Jurkat, Clone E6-1 (cell line): Measurements from ENCODE around the gene WDR73.
A peak's percentile ranks its signal among the peaks of the same experiment; 100 is the strongest.

ENCODE experiments used
- DNase-seq: peaks from one replicate; pipeline ENCODE4 v3.0.0-alpha.2; 2011; ENCODE audit warnings: low read depth, low spot score
- H3K4me3 ChIP-seq: 2 replicates; pipeline ENCODE4 v1.5.1; 2011; ENCODE audit warnings: mild to moderate bottlenecking, low read length, control low read depth, moderate library complexity

Gene WDR73

GRCh38 chr15:84625123-84625522, 29.0 kb downstream of the WDR73 start:
- no peak for DNase-seq
- no peak overlapping the region for H3K4me3 ChIP-seq

GRCh38 chr15:84624359-84624758, 29.7 kb downstream of the WDR73 start:
- H3K4me3 ChIP-seq = no peak overlapping the region

GRCh38 chr15:84621358-84621979, 32.6 kb downstream of the WDR73 start:
- DNase-seq = no peak
- no peak overlapping the region for H3K4me3 ChIP-seq

More at GRCh38 chr15:84624359-84624758, 29.7 kb downstream of the WDR73 start:
- DNase-seq = no peak

- no peak overlapping the region for H3K4me3 ChIP-seq
- DNase-seq = no peak
Observed at GRCh38 chr15:84620626-84621025, 33.5 kb downstream of the WDR73 start.

DNA sequence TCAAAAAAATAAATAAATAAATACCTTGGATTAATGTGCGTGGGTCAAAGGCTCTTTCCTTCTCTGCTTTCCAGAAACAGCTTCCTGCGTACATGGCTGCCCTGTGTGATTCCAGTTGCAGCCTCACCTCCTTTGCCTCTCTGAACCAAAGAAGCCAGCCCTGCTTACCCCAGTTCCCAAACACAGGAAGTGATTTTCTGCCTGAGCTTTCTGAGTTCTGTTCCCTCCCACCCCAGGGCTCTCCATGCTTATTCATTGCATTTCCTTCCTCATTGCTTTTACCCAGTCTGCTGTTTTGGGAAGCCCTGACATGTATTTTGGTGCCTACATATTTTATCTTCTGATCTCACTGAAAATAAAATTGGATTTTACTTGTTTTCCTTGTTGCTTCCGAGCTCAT, 37.8 kb downstream of the WDR73 start:
- H3K4me3 ChIP-seq = no peak overlapping the region
- DNase-seq = no peak

DNA sequence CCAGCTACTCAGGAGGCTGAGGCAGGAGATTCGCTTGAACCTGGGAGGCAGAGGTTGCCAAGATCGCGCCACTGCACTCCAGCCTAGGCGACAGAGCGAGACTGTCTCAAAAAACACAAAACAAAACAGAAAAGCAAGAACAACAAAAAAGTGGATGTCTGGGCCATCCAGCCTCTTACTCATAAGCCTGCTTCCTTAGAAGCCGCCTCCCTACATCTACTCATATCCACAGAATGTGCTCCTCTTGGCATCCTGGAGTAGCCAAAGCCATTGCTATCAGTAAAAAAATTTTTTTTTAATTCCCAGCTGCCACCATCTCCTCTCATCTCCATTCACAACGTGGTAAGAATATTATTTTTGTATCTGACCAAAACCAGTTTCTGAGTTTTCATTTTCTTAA, 42.5 kb downstream of the WDR73 start:
- DNase-seq = no peak
- no peak overlapping the region for H3K4me3 ChIP-seq

DNA sequence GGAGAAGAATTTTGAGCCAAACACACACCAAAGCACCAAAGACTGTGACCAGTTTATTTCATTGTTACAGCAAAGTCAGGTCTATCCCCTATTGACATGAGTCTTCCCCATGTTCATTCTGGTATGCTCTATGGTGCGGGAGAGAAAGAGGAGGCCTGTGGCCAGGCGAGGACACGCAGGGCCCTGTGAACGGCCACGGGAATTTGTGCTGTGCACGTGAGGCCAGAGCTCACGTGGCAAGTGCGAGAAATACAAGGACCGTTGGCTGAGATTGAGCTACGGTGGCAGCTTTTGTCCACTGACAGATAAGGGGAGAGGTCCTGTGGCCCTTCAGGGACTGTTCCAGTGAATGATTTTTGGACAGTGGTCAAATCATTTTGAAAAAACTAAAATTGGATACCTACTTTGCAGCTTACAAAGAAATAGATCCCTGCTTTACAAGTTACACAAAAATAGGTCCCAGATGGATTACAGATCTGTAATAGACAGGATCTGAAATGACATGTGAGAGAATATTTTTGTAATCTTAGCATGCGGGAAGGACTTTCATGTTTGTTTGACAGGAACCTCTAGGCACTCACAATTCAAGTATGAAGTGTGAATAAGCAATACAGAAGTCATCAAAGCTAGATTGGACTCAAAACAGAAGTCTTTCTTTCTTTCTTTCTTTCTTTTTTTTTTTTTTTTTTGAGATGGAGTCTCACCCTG, 44.1 kb downstream of the WDR73 start:
- no peak overlapping the region for H3K4me3 ChIP-seq
- DNase-seq = no peak

GRCh38 chr15:84608707-84609284, 45.3 kb downstream of the WDR73 start:
- H3K4me3 ChIP-seq = no peak overlapping the region
- no peak for DNase-seq

GRCh38 chr15:84606653-84607120, 47.4 kb downstream of the WDR73 start:
- no peak for DNase-seq
- H3K4me3 ChIP-seq = no peak overlapping the region

- no peak for DNase-seq
Observed at GRCh38 chr15:84605554-84605882, 48.6 kb downstream of the WDR73 start.

GRCh38 chr15:84604826-84605553, 49.1 kb downstream of the WDR73 start:
- H3K4me3 ChIP-seq = no peak overlapping the region
- DNase-seq = no peak

More at GRCh38 chr15:84605554-84605882, 48.6 kb downstream of the WDR73 start:
- no peak overlapping the region for H3K4me3 ChIP-seq

GRCh38 chr15:84603630-84604379, 50.3 kb downstream of the WDR73 start:
- no peak for DNase-seq
- H3K4me3 ChIP-seq = no peak overlapping the region

DNA sequence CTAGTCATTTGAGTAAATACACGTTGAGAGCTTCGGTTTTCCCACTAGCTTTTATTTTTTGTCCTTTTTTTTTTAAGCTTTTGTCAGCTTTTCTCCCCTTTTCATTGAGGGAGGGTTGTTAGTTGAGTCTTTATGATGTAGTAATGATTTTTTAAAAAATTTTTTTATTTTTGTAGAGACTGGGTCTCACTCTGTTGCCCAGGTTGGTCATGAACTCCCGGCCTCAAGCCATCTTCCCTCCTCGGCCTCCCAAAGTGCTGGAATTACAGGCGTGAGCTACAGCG, 52.6 kb downstream of the WDR73 start:
- peak overlapping the region; percentile 92 for H3K4me3 ChIP-seq
- DNase-seq = no peak

DNA sequence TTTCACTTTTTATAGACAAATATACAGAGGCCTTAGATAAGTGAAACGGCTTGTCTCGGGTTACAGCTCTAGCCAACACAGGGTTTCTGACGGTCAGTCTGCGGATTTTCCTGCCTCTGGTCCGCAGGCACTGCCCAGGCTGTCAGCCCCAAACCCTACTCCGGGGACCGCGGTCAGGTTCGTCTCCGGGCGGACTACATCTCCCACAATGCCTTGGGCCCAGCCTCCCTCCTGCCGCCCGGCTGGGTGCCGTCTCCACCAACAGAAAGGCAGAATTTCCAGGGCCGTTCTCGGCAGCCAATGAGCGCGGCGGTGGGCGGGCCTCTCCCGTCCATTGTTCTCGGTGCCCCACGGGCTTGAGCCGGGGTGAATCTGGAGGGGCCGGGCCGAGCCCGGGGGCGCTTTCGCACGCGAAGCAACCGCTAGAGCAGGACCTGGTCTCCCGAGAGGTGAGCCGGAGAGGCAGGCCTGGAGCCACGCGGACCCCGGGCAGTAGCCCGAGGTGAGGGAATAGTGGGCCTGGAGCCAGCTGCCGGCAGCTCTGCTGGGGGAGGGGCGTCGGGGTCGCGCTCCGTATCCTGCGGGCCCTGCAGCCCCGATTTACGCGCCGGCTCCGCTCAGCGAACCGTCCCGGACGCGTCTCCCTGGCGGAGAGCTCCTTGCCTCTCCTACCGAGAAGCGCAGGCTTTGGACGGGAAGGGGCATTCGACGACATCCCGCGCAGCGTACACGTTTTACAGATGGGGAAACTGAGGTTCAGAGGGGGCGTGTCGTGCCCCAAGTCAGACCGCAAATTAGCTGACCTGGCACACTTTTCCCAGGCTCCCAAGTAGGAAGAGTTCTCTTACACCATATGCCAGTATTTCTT, 53.2 kb downstream of the WDR73 start, which contains the start of gene ZSCAN2:
Gene ZSCAN2 (plus strand): TSS at position 323 of the 868 bp plus-strand sequence. CDS start 2,919 bp downstream, outside the sequence.
- peak; percentile 90 for DNase-seq
- peak within 1 kb of the TSS; percentile 92 for H3K4me3 ChIP-seq

GRCh38 chr15:84600331-84600686, 53.8 kb downstream of the WDR73 start:
- peak; percentile 81 for DNase-seq
- peak overlapping the region; percentile 92 for H3K4me3 ChIP-seq

GRCh38 chr15:84599906-84600305, 54.2 kb downstream of the WDR73 start:
- DNase-seq = no peak
- H3K4me3 ChIP-seq = peak overlapping the region; percentile 92

DNA sequence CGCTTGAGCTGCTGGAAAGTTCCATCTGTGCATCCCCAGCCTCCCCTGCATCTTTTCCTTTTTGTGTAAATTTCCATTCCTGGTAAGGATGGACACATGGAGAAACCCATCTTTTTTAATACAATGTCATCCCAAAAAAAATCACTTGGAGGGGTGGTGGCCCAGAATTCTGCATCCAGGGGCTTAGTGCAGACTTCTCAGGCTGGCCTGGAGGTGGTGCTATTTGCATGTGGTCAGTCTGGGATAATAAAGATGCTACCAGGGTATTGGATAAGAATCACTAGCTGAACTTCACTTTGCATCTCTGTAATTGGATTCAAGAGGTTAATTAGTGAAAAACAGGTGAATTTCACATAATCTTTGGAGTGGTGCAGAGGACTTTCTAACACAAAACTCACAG, 55.1 kb downstream of the WDR73 start:
- peak overlapping the region; percentile 34 for H3K4me3 ChIP-seq
- DNase-seq = peak; percentile 44

GRCh38 chr15:84598250-84598649, 55.8 kb downstream of the WDR73 start:
- DNase-seq = peak; percentile 95
- H3K4me3 ChIP-seq = peak overlapping the region; percentile 34
